Hematopoietic multipotent progenitor cell treated with erythropoietin and hydrocortisone succinate and interleukin-3 and kit ligand, for 8 days (in vitro differentiated cells): ENCODE data around the gene FAF1.
"Not testable (repeated sequence)": the region's sequence is repeated elsewhere in the genome, so short reads cannot be mapped to it uniquely, and the experiment has no call there.

Experiments
- DNase-seq: peaks from one replicate; pipeline ENCODE4 v3.0.0-alpha.2; 2015

Gene FAF1

GRCh38 chr1:50750021-50750619, 209.9 kb downstream of the FAF1 start:
- DNase-seq = peak; percentile 35

GRCh38 chr1:50747394-50747793, 212.7 kb downstream of the FAF1 start:
- no peak for DNase-seq

GRCh38 chr1:50742523-50742922, 217.5 kb downstream of the FAF1 start:
- no peak for DNase-seq

GRCh38 chr1:50739125-50739524, 220.9 kb downstream of the FAF1 start:
- no peak for DNase-seq

- DNase-seq = peak; percentile 72
Observed at GRCh38 chr1:50735443-50735842, 224.6 kb downstream of the FAF1 start.

GRCh38 chr1:50727578-50727977, 232.5 kb downstream of the FAF1 start:
- not testable (repeated sequence) for DNase-seq

GRCh38 chr1:50724626-50725286, 235.3 kb downstream of the FAF1 start:
- DNase-seq = no peak

GRCh38 chr1:50720457-50721053, 239.5 kb downstream of the FAF1 start:
- DNase-seq = peak; percentile 87

- no peak for DNase-seq
Observed at GRCh38 chr1:50719126-50719525, 240.9 kb downstream of the FAF1 start.

- DNase-seq = no peak
Observed at GRCh38 chr1:50717327-50717726, 242.7 kb downstream of the FAF1 start.

- not testable (repeated sequence) for DNase-seq
Observed at GRCh38 chr1:50716455-50716854, 243.6 kb downstream of the FAF1 start.

GRCh38 chr1:50710099-50710498, 250.0 kb downstream of the FAF1 start:
- no peak for DNase-seq

- DNase-seq = no peak
Observed at GRCh38 chr1:50707824-50708223, 252.2 kb downstream of the FAF1 start.

- DNase-seq = no peak
Observed at GRCh38 chr1:50705699-50706098, 254.4 kb downstream of the FAF1 start.

GRCh38 chr1:50705041-50705440, 255.0 kb downstream of the FAF1 start:
- DNase-seq = no peak

GRCh38 chr1:50704126-50704525, 255.9 kb downstream of the FAF1 start:
- DNase-seq = peak; percentile 65

- no peak for DNase-seq
Observed at GRCh38 chr1:50703240-50703639, 256.8 kb downstream of the FAF1 start.

- no peak for DNase-seq
Observed at GRCh38 chr1:50702395-50702794, 257.7 kb downstream of the FAF1 start.

GRCh38 chr1:50701706-50702317, 258.3 kb downstream of the FAF1 start:
- DNase-seq = no peak

- DNase-seq = no peak
Observed at GRCh38 chr1:50700621-50701020, 259.4 kb downstream of the FAF1 start.

- DNase-seq = no peak
Observed at GRCh38 chr1:50700214-50700613, 259.9 kb downstream of the FAF1 start.

- no peak for DNase-seq
Observed at GRCh38 chr1:50699795-50700194, 260.3 kb downstream of the FAF1 start.

- no peak for DNase-seq
Observed at GRCh38 chr1:50697440-50698421, 262.3 kb downstream of the FAF1 start.
